Chondrocyte (in vitro differentiated cells): ENCODE measurements around the gene THNSL1. TPM values are rescaled to one million over a fixed set of nuclear protein-coding genes. Genes with fewer than 3 reads are reported as not detected.

Experiments used
- DNase-seq: peaks from one replicate; pipeline ENCODE4 v3.0.0; 2021; ENCODE audit warnings: mixed read lengths, low spot score
- H3K27ac Mint-ChIP-seq: one replicate; pipeline ENCODE4 v1.8.0; 2021; ENCODE audit warnings: mild to moderate bottlenecking, moderate library complexity, mixed read lengths; ENCODE audit not compliant: unreplicated experiment
- H3K27me3 Mint-ChIP-seq: 2 replicates; pipeline ENCODE4 v1.8.0; 2021; ENCODE audit warnings: low read depth, mixed read lengths
- H3K36me3 Mint-ChIP-seq: 2 replicates; pipeline ENCODE4 v1.8.0; 2021; ENCODE audit warnings: low read depth, mixed read lengths
- H3K4me1 Mint-ChIP-seq: 2 replicates; pipeline ENCODE4 v1.8.0; 2021; ENCODE audit warnings: low read depth, mild to moderate bottlenecking, mixed read lengths
- H3K4me3 Mint-ChIP-seq: one replicate; pipeline ENCODE4 v1.8.0; 2021; ENCODE audit warnings: mild to moderate bottlenecking, moderate library complexity, mixed read lengths; ENCODE audit not compliant: unreplicated experiment
- H3K9me3 Mint-ChIP-seq: 2 replicates; pipeline ENCODE4 v1.8.0; 2021; ENCODE audit warnings: low read depth, mixed read lengths
- total RNA-seq: library from RNA; stranded (reverse); gene quantifications from 3 replicates; pipeline ENCODE4 v1.2.1, GENCODE V29; 2021
- TF ChIP-seq, protein P1 (sequence below): fragments of 200-600 bp; sonication (generic); IDR thresholded peaks from 2 replicates; pipeline ENCODE4 v1.5.0; 2021; ENCODE audit warnings: antibody characterized with exemption, mild to moderate bottlenecking, moderate library complexity

THNSL1 gene
- total RNA-seq, 1 donor from 2014 or later, result 3.0 TPM

DNA sequence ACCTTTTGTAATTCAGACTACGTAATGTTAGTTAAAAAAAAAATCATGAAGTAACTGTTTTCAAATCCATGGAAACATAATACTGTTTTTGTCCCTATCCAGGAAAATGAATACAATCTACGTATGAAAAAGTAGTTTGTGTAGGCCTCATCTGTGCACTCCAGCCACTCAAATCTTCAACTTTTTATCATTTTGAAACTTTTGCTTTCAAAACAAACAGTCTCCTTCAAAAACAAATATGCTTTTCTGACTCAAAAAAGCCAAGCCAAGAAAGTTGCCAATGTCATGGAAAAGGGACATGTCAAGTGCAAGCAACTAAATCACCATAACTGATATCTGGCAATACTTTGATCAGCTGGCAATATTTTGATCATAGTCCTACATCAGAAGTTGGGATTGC is 13.1 kb downstream of the THNSL1 start:
- Mint-ChIP-seq H3K27ac (no peak overlapping the region), H3K27me3 (no peaks in the 10 kb centered on the region), H3K36me3 (peaks cover 6% of the 10 kb centered on the region), H3K4me1 (peaks cover 13% of the 10 kb centered on the region), H3K9me3 (peaks cover 7% of the 10 kb centered on the region), H3K4me3 (no peak overlapping the region)
- no peak for DNase-seq
- TF ChIP-seq, protein P1, sequence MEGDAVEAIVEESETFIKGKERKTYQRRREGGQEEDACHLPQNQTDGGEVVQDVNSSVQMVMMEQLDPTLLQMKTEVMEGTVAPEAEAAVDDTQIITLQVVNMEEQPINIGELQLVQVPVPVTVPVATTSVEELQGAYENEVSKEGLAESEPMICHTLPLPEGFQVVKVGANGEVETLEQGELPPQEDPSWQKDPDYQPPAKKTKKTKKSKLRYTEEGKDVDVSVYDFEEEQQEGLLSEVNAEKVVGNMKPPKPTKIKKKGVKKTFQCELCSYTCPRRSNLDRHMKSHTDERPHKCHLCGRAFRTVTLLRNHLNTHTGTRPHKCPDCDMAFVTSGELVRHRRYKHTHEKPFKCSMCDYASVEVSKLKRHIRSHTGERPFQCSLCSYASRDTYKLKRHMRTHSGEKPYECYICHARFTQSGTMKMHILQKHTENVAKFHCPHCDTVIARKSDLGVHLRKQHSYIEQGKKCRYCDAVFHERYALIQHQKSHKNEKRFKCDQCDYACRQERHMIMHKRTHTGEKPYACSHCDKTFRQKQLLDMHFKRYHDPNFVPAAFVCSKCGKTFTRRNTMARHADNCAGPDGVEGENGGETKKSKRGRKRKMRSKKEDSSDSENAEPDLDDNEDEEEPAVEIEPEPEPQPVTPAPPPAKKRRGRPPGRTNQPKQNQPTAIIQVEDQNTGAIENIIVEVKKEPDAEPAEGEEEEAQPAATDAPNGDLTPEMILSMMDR, result no peak

DNA sequence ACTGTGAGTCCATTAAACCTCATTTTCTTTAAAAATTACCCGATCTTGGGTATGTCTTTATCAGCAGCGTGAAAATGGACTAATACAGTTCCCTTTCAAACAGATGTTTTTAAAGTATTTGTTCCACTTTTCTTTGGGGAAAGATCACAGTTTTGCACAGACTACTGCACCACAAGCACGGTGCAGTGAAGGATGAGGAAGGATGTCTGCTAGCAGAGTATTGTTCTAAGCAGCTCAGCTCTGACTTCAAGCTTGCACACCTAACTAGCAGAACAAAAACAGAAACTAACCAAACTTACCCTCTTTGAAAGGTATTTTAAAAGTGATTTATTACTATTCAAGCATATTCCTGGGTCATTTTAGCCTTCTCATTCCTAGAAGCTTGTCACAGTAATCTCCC is 20.0 kb downstream of the THNSL1 start:
- TF ChIP-seq, protein P1, result no peak
- H3K27ac Mint-ChIP-seq, result no peak overlapping the region
- H3K9me3 Mint-ChIP-seq, result no peaks in the 10 kb centered on the region
- no peaks in the 10 kb centered on the region for H3K36me3 Mint-ChIP-seq
- H3K27me3 Mint-ChIP-seq, result no peaks in the 10 kb centered on the region
- DNase-seq, result no peak
- no peak overlapping the region for H3K4me3 Mint-ChIP-seq
- H3K4me1 Mint-ChIP-seq, result peaks cover 3% of the 10 kb centered on the region

DNA sequence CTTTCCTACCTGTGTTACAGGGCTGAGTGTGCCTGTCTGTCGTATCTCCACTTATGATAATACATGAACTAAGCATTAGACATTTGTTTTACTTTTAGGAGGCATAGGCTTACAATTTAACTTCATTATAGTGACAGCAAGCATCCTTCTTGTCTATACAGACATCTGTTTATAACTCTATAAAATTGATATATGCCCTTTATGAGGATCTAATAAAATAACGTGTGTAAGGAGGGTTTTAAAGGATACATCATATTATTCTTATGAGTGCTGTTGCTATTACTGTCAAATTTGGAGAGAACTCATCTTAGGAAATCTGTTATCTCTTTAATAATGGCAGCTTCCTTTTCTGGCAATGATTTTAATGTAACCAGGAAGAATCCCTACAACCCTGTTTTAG is 21.9 kb downstream of the THNSL1 start:
- TF ChIP-seq, protein P1, result no peak
- peaks cover 3% of the 10 kb centered on the region for H3K4me1 Mint-ChIP-seq
- no peak for DNase-seq

DNA sequence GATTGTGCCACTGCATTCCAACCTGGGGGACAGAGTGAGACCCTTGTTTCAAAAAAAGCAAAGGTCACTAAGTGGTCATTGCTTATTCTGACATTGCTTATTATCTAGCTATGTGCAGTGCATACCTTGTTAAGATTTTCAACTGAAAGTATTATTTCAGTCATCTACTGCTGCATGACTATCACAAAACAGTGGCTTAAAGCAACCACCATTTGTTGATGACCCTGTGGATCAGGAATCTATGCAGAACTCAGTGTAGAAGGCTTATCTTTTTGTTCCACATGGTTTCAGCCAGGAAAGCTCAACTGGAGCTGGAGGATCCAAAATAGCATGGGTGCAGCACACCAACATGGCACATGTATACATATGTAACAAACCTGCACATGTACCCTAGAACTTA is 23.1 kb downstream of the THNSL1 start:
- Mint-ChIP-seq H3K36me3 (no peaks in the 10 kb centered on the region), H3K4me1 (peaks cover 2% of the 10 kb centered on the region), H3K27me3 (no peaks in the 10 kb centered on the region), H3K27ac (no peak overlapping the region), H3K9me3 (no peaks in the 10 kb centered on the region), H3K4me3 (no peak overlapping the region)
- TF ChIP-seq, protein P1, result no peak
- DNase-seq, result no peak

More for the DNA sequence above, 21.9 kb downstream of the THNSL1 start:
- Mint-ChIP-seq H3K27ac (no peak overlapping the region), H3K36me3 (no peaks in the 10 kb centered on the region), H3K4me3 (no peak overlapping the region), H3K9me3 (no peaks in the 10 kb centered on the region), H3K27me3 (no peaks in the 10 kb centered on the region)

DNA sequence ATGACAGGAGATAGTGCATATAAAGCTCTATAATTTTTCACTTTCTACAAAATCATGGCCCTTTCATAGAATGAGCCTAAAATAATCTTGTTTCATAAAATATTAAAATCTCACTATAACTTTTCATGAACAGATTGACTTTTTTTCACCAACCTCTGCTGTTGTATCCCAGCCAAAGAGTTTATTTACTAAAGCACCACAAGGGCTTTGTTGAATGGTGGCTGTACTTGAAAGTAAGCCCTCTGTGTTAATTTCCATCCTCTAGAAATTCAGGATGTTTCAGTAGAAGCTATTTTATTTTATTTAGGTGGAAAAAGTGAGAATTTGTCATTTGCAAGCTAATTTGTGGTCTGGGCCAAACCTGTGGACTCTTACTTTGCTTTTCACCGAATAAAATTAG is 30.2 kb downstream of the THNSL1 start:
- Mint-ChIP-seq H3K27ac (no peak overlapping the region), H3K4me3 (no peak overlapping the region), H3K9me3 (peaks cover 5% of the 10 kb centered on the region), H3K27me3 (no peaks in the 10 kb centered on the region), H3K4me1 (peaks cover 19% of the 10 kb centered on the region), H3K36me3 (peaks cover 11% of the 10 kb centered on the region)
- TF ChIP-seq, protein P1, result no peak
- DNase-seq, result no peak
